Loucy (cell line): Measurements from ENCODE around the gene CABLES1.

ENCODE experiments used
- CTCF ChIP-seq: fragments of 200-600 bp; sonication (generic); conservative IDR thresholded peaks from 2 replicates; pipeline ENCODE4 v1.5.1; 2014; ENCODE audit warnings: mild to moderate bottlenecking, antibody characterized with exemption, low read length
- EZH2phosphoT487 ChIP-seq: fragments of 200-600 bp; IDR thresholded peaks from 2 replicates; pipeline ENCODE4 v1.6.1; 2018; ENCODE audit warnings: antibody characterized with exemption, mild to moderate bottlenecking, moderate library complexity, borderline replicate concordance

- TF ChIP-seq CTCF (no peak), EZH2phosphoT487 (no peak)
These were observed 6.1 kb downstream of the CABLES1 start for GRCh38 chr18:23141104-23141999.
